HG02885 (cell line): Measurements from ENCODE around the gene ATF7IP2.
"Not testable (repeated sequence)": the region's sequence is repeated elsewhere in the genome, so short reads cannot be mapped to it uniquely, and the experiment has no call there.

Experiments
- ATAC-seq: cut with Tn5 transposase; IDR thresholded peaks from one replicate; pipeline ENCODE4 v1.9.1; 2021; ENCODE audit warnings: mild to moderate bottlenecking; ENCODE audit not compliant: unreplicated experiment, poor library complexity

Gene ATF7IP2

GRCh38 chr16:10385725-10386516 is at the start of gene ATF7IP2:
TSS of gene ATF7IP2 (plus strand) at chr16:10386061. CDS start at chr16:10430621, 44,560 bp downstream.
- ATAC-seq = peak; percentile 91

GRCh38 chr16:10338426-10338825 is 47.4 kb upstream of the ATF7IP2 start:
- ATAC-seq = no peak

GRCh38 chr16:10339777-10340732 is 45.8 kb upstream of the ATF7IP2 start:
- ATAC-seq = no peak

- ATAC-seq = no peak
Observed at GRCh38 chr16:10343124-10343760, 42.6 kb upstream of the ATF7IP2 start.

- ATAC-seq = not testable (repeated sequence)
Observed at GRCh38 chr16:10344699-10345098, 41.2 kb upstream of the ATF7IP2 start.

GRCh38 chr16:10345629-10346028 is 40.2 kb upstream of the ATF7IP2 start:
- no peak for ATAC-seq

GRCh38 chr16:10349851-10350250 is 36.0 kb upstream of the ATF7IP2 start:
- ATAC-seq = no peak

GRCh38 chr16:10352262-10352661 is 33.6 kb upstream of the ATF7IP2 start:
- no peak for ATAC-seq

GRCh38 chr16:10355589-10355988 is 30.3 kb upstream of the ATF7IP2 start:
- no peak for ATAC-seq

- ATAC-seq = no peak
Observed at GRCh38 chr16:10356870-10357842, 28.7 kb upstream of the ATF7IP2 start.

GRCh38 chr16:10361747-10362076 is 24.1 kb upstream of the ATF7IP2 start:
- not testable (repeated sequence) for ATAC-seq

- ATAC-seq = no peak
Observed at GRCh38 chr16:10362077-10362863, 23.6 kb upstream of the ATF7IP2 start.

GRCh38 chr16:10362864-10363197 is 23.0 kb upstream of the ATF7IP2 start:
- ATAC-seq = not testable (repeated sequence)

GRCh38 chr16:10366619-10367018 is 19.2 kb upstream of the ATF7IP2 start:
- ATAC-seq = not testable (repeated sequence)

- no peak for ATAC-seq
Observed at GRCh38 chr16:10367616-10368188, 18.2 kb upstream of the ATF7IP2 start.

GRCh38 chr16:10368969-10369551 is 16.8 kb upstream of the ATF7IP2 start:
- ATAC-seq = no peak

GRCh38 chr16:10370096-10370726 is 15.7 kb upstream of the ATF7IP2 start:
- ATAC-seq = no peak

GRCh38 chr16:10371592-10371991 is 14.3 kb upstream of the ATF7IP2 start:
- no peak for ATAC-seq
